GM12878 (cell line): Measurements from ENCODE around the gene TBCD. TPM values are rescaled to one million over a fixed set of nuclear protein-coding genes. Genes with fewer than 3 reads are reported as not detected.

Experiments used
- ATAC-seq: fragments of 200-7000 bp; cut with Tn5 transposase; 3 replicates; pipeline ENCODE4 v1.9.1; 2020; ENCODE audit warnings: mild to moderate bottlenecking, moderate library complexity
- BruUV-seq: library from RNA; stranded (reverse); fragments of 400-500 nt; replicated peaks from 2 replicates; lab custom pipeline; 2021; lab: Mats Ljungman, UMichigan
- CTCF ChIA-PET: fragments of 300-600 bp; sonication (Branson Sonifier 250); formaldehyde crosslinking; extraction: SDS; loops from one replicate; lab custom pipeline; 2021; ENCODE audit warnings: inconsistent platforms; lab: Yijun Ruan, JAX
- POLR2A ChIA-PET: fragments of 350-600 bp; formaldehyde crosslinking; extraction: SDS; loops from one replicate; lab custom pipeline; 2021; ENCODE audit warnings: inconsistent platforms; lab: Charles Lee
- RAD21 ChIA-PET: fragments of 300-600 bp; sonication (Branson Sonifier 250); formaldehyde crosslinking; loops from one replicate; lab custom pipeline; 2023; ENCODE audit warnings: antibody characterized with exemption; ENCODE audit not compliant: unreplicated experiment; lab: Charles Lee
- SMC1A ChIA-PET: fragments of 300-600 bp; sonication (Branson Sonifier 250); formaldehyde crosslinking; loops from one replicate; lab custom pipeline; 2023; ENCODE audit not compliant: unreplicated experiment, uncharacterized antibody; lab: Charles Lee
- DNase-seq: peaks from one replicate; pipeline ENCODE4 v3.0.0-alpha.2; 2011; ENCODE audit warnings: low read depth, low spot score
- FAIRE-seq: peaks from 3 replicates; lab custom pipeline; 2011; peaks lifted over from hg19 to GRCh38; lab: Jason Lieb, UNC
- H2AFZ ChIP-seq: 2 replicates; pipeline ENCODE4 v1.6.0; 2011; ENCODE audit warnings: low read depth, low read length, control low read depth; ENCODE audit not compliant: control insufficient read depth
- H3K27ac ChIP-seq: 2 replicates; pipeline ENCODE4 v1.5.1; 2011; ENCODE audit warnings: control low read depth; ENCODE audit not compliant: control insufficient read depth, insufficient read depth
- H3K27me3 ChIP-seq, 2 experiments: replicated peaks in 1 of 2; 2 replicates each; pipeline versions ENCODE4 v1.6.0 to v1.6.1; 2011; ENCODE audit warnings: low read length in 1 of 2; ENCODE audit not compliant: control insufficient read depth in 2 of 2, insufficient read depth in 2 of 2
- H3K36me3 ChIP-seq, 2 experiments: 2 replicates each; pipeline ENCODE4 v1.5.1; 2011; ENCODE audit warnings: low read length in 1 of 2; ENCODE audit not compliant: control insufficient read depth in 2 of 2, insufficient read depth in 2 of 2
- H3K4me1 ChIP-seq: 2 replicates; pipeline ENCODE4 v1.6.1; 2011; ENCODE audit warnings: mild to moderate bottlenecking, low read length, moderate library complexity, mixed read lengths; ENCODE audit not compliant: control insufficient read depth, insufficient read depth
- H3K4me2 ChIP-seq: 2 replicates; pipeline ENCODE4 v1.6.0; 2011; ENCODE audit warnings: control low read depth; ENCODE audit not compliant: control insufficient read depth, insufficient read depth
- H3K4me3 ChIP-seq: fragments of 200-600 bp; sonication (generic); 2 replicates; pipeline ENCODE4 v1.5.1; 2016
- H3K79me2 ChIP-seq: 2 replicates; pipeline ENCODE4 v1.6.0; 2011; ENCODE audit warnings: low read length; ENCODE audit not compliant: control insufficient read depth, insufficient read depth
- H3K9ac ChIP-seq: 2 replicates; pipeline ENCODE4 v1.8.0; 2011; ENCODE audit warnings: low read length, control low read depth, mixed read lengths; ENCODE audit not compliant: control insufficient read depth, insufficient read depth
- H3K9me3 ChIP-seq: replicated peaks from 3 replicates; pipeline ENCODE4 v1.5.1; 2011; ENCODE audit warnings: mild to moderate bottlenecking, low read length; ENCODE audit not compliant: control insufficient read depth, insufficient read depth
- H4K20me1 ChIP-seq: 2 replicates; pipeline ENCODE4 v1.6.0; 2011; ENCODE audit not compliant: control insufficient read depth, insufficient read depth
- MXI1 ChIP-seq: fragments of 150-350 bp; IDR thresholded peaks from 2 replicates; pipeline ENCODE4 v1.6.1; 2011; ENCODE audit warnings: low read depth, mild to moderate bottlenecking, inconsistent platforms, low read length, improper control_type of control experiment
- NBN ChIP-seq: fragments of 450-650 bp; IDR thresholded peaks from 2 replicates; pipeline ENCODE4 v1.6.1; 2016
- PBX3 ChIP-seq: IDR thresholded peaks from 2 replicates; pipeline ENCODE4 v1.6.1; 2011; ENCODE audit warnings: mild to moderate bottlenecking, low read depth, low read length, moderate library complexity; ENCODE audit not compliant: insufficient replicate concordance
- PKNOX1 ChIP-seq: fragments of 450-650 bp; IDR thresholded peaks from 2 replicates; pipeline ENCODE4 v1.6.1; 2016; ENCODE audit warnings: mild to moderate bottlenecking
- SMAD1 ChIP-seq: fragments of 450-650 bp; IDR thresholded peaks from 2 replicates; pipeline ENCODE4 v1.6.1; 2018; ENCODE audit warnings: mild to moderate bottlenecking, low read depth; ENCODE audit not compliant: partially characterized antibody
- SRF ChIP-seq, 2 experiments: IDR thresholded peaks; 2 replicates each; pipeline ENCODE4 v1.6.1; 2011; ENCODE audit warnings: low read depth in 2 of 2, low read length in 2 of 2, mild to moderate bottlenecking in 1 of 2, moderate library complexity in 1 of 2
- WGBS: methylation state at CpG from one replicate; pipeline ENCODE4 v1.1.6; 2016; ENCODE audit warnings: low lambda C conversion rate; ENCODE audit not compliant: insufficient replicate concordance, insufficient coverage; ENCODE audit errors: missing lambda C conversion rate; 5-methylcytosine and 5-hydroxymethylcytosine counted together
- in situ Hi-C: fragments of 300-500 bp; cut with MboI; formaldehyde crosslinking; loops from 9 replicates; pipeline ENCODE4 v1.14.3; 2018; ENCODE audit warnings: mixed read lengths
- intact Hi-C: fragments of 100-400 bp; cut with micrococcal nuclease; formaldehyde crosslinking; loops from one replicate; pipeline ENCODE4 v1.14.2; 2022; ENCODE audit not compliant: unreplicated experiment
- polyA plus RNA-seq, 11 experiments: library from polyadenylated mRNA; depleted of rRNA in 4 of 11; unstranded in 6 of 11; stranded (reverse) in 5 of 11; fragments of >200 nt; fragmentation: Nextera tagmentation in 4 of 11; fragmentation: Illumina TruSeq in 1 of 11; extraction: Ambion mirVana in 4 of 11; extraction: Trizol in 1 of 11; gene quantifications; 1 replicate in 1 of 11; 2 replicates in 10 of 11; pipeline versions ENCODE4 v1.2.1 to v1.2.3, GENCODE V29; 2011 to 2016; ENCODE audit warnings: inconsistent platforms in 2 of 11, missing spikeins in 2 of 11, low read depth in 1 of 11
- total RNA-seq, 4 experiments: library from RNA; depleted of rRNA in 3 of 4; stranded (reverse); fragments of >200 nt in 3 of 4; fragmentation: Illumina TruSeq in 1 of 4; extraction: Trizol in 1 of 4; gene quantifications; 2 replicates each; pipeline versions ENCODE4 v1.2.1 to v1.2.3, GENCODE V29; 2013 to 2021

The TBCD gene
- total and polyA plus RNA-seq, 10 of the 15 experiments (the other 5 are each of a cell fraction or from before 2014, with no cell fraction given) = 10.3 to 114 (median 52.4) TPM

GRCh38 chr17:82814834-82815233 is 63.0 kb downstream of the TBCD start:
- intact Hi-C loops (no loop called here), in situ Hi-C loops (no loop called here)
- DNase-seq (no peak), ATAC-seq (no peak), FAIRE-seq (no peak)
- TF ChIP-seq SMAD1 = no peak
- TF ChIP-seq PKNOX1 = no peak
- no peak for TF ChIP-seq PBX3
- TF ChIP-seq SRF (IDR thresholded peaks at IDR 0.05; ENCODE audit: low read depth in 2 of 2, low read length in 2 of 2) = no peak
- TF ChIP-seq MXI1 = no peak
- no peak for TF ChIP-seq NBN
- RAD21 ChIA-PET = no interaction called here
- no peaks in the 10 kb centered on the region for H4K20me1 ChIP-seq
- SMC1A ChIA-PET = no interaction called here
- H3K27me3 ChIP-seq = no peaks in the 10 kb centered on the region
- CTCF ChIA-PET = no interaction called here
- no peaks in the 10 kb centered on the region for H3K9me3 ChIP-seq
- H3K36me3 ChIP-seq = peaks cover 3% of the 10 kb centered on the region in 2 experiments; a peak in 2 of 4 replicates
- H3K4me2 ChIP-seq = no peak overlapping the region
- H3K79me2 ChIP-seq = no peaks in the 10 kb centered on the region
- no peak overlapping the region for H3K4me3 ChIP-seq
- POLR2A ChIA-PET = no interaction called here
- no peaks in the 10 kb centered on the region for H3K4me1 ChIP-seq
- no TSS peak for BruUV-seq
- H2AFZ ChIP-seq = no peak overlapping the region
- H3K27ac ChIP-seq = no peak overlapping the region
- H3K9ac ChIP-seq = no peak overlapping the region
- 98% methylated on average over 20 of the region's 20 CpGs for WGBS
